HG03097 (cell line): ENCODE data around the gene MFSD2B.
"Not testable (repeated sequence)": the region's sequence is repeated elsewhere in the genome, so short reads cannot be mapped to it uniquely, and the experiment has no call there.

Source experiments
- ATAC-seq: cut with Tn5 transposase; IDR thresholded peaks from one replicate; pipeline ENCODE4 v1.9.1; 2021; ENCODE audit not compliant: unreplicated experiment, low FRiP score

Gene MFSD2B

GRCh38 chr2:24009680-24010476 is at the start of gene MFSD2B:
Gene MFSD2B (plus strand): TSS chr2:24010085. CDS start chr2:24010097, 12 bp downstream.
- ATAC-seq: no peak

GRCh38 chr2:23967846-23968245 is 42.0 kb upstream of the MFSD2B start:
- no peak for ATAC-seq

- ATAC-seq: no peak
These were observed 33.0 kb upstream of the MFSD2B start for GRCh38 chr2:23976883-23977282.

- no peak for ATAC-seq
These were observed 21.5 kb upstream of the MFSD2B start for GRCh38 chr2:23988371-23988770.

GRCh38 chr2:23992931-23993330 is 17.0 kb upstream of the MFSD2B start:
- no peak for ATAC-seq

- no peak for ATAC-seq
These were observed 16.1 kb upstream of the MFSD2B start for GRCh38 chr2:23993736-23994269.

- no peak for ATAC-seq
These were observed 15.3 kb upstream of the MFSD2B start for GRCh38 chr2:23994567-23994966.

- no peak for ATAC-seq
These were observed 2.2 kb upstream of the MFSD2B start for GRCh38 chr2:24007693-24008092.

GRCh38 chr2:24008672-24009366 is 1.1 kb upstream of the MFSD2B start:
- no peak for ATAC-seq

- no peak for ATAC-seq
These were observed 562 bp upstream of the MFSD2B start for GRCh38 chr2:24009367-24009679.

- ATAC-seq: no peak
These were observed 778 bp downstream of the MFSD2B start for GRCh38 chr2:24010477-24011249.

GRCh38 chr2:24011250-24012104 is 1.6 kb downstream of the MFSD2B start:
- no peak for ATAC-seq

- no peak for ATAC-seq
These were observed 2.8 kb downstream of the MFSD2B start for GRCh38 chr2:24012521-24013188.

GRCh38 chr2:24014902-24015301 is 5.0 kb downstream of the MFSD2B start:
- ATAC-seq: not testable (repeated sequence)

- no peak for ATAC-seq
These were observed 5.9 kb downstream of the MFSD2B start for GRCh38 chr2:24015562-24016375.

- ATAC-seq: no peak
These were observed 6.5 kb downstream of the MFSD2B start for GRCh38 chr2:24016376-24016761.

GRCh38 chr2:24016853-24017703 is 7.2 kb downstream of the MFSD2B start:
- no peak for ATAC-seq

- ATAC-seq: no peak
These were observed 7.8 kb downstream of the MFSD2B start for GRCh38 chr2:24017711-24018110.
